GM12801 (cell line): ENCODE measurements around the gene DUSP9.

Experiments used
- TF ChIP-seq, protein P1 (sequence below): IDR thresholded peaks from one replicate; pipeline ENCODE4 v1.5.1; 2011; ENCODE audit warnings: control low read depth; ENCODE audit not compliant: insufficient read length; ENCODE audit errors: extremely low read depth

Gene DUSP9

DNA sequence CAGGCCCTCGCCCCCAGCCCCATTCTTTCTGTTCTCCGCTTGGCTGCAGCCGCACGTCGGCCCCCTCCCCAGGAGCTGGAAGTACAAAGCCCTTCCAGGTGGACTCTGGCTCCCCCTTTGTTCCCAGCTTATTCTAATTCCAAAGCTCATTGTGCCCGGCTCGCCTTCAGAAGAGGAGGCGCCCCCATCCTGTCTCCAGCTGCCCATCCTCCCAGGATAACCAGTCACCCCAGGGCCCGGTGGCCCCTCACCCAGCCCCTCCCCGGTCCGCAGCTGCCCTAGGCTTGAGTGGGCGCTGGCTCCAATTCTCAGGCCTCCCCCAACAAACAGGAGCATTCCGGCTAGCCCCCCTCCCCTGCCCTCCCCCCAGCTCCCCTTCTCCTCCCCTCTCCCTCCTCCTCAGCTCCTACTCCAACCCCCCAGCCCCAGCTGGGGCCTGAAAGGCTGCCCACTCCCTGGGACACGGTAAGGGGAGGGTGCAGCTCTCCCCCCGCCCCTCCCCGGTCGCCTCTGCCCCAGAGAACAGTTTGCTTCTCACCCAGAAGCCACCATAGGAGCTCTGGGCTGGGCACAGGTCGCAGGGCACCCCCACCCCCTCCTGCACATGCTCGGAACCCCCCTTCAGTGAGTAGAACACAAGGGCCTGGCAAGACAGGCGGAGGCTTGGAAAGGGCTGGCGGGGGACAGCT is 37.6 kb downstream of the DUSP9 start:
- TF ChIP-seq, protein P1, sequence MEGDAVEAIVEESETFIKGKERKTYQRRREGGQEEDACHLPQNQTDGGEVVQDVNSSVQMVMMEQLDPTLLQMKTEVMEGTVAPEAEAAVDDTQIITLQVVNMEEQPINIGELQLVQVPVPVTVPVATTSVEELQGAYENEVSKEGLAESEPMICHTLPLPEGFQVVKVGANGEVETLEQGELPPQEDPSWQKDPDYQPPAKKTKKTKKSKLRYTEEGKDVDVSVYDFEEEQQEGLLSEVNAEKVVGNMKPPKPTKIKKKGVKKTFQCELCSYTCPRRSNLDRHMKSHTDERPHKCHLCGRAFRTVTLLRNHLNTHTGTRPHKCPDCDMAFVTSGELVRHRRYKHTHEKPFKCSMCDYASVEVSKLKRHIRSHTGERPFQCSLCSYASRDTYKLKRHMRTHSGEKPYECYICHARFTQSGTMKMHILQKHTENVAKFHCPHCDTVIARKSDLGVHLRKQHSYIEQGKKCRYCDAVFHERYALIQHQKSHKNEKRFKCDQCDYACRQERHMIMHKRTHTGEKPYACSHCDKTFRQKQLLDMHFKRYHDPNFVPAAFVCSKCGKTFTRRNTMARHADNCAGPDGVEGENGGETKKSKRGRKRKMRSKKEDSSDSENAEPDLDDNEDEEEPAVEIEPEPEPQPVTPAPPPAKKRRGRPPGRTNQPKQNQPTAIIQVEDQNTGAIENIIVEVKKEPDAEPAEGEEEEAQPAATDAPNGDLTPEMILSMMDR: no peak

DNA sequence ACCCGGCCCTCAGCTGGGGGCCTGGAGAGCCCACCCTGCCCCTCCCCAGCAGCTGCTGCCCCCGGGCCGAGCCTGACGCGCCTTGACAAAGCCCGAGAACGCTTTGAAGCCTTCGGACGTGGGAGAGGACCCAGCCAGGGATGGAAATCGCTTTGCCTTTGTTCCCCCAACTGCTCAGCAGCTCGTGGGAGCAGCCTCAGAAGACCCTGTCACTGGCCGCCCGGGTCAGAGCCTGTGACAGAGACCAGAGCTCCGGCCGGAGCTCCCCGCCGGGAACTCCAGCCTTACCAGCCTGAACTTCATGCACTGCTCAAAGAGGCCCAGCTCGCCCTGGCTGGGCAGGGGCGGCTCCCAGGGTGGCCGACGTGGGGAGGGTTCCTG is 38.1 kb downstream of the DUSP9 start:
- TF ChIP-seq, protein P1: no peak

DNA sequence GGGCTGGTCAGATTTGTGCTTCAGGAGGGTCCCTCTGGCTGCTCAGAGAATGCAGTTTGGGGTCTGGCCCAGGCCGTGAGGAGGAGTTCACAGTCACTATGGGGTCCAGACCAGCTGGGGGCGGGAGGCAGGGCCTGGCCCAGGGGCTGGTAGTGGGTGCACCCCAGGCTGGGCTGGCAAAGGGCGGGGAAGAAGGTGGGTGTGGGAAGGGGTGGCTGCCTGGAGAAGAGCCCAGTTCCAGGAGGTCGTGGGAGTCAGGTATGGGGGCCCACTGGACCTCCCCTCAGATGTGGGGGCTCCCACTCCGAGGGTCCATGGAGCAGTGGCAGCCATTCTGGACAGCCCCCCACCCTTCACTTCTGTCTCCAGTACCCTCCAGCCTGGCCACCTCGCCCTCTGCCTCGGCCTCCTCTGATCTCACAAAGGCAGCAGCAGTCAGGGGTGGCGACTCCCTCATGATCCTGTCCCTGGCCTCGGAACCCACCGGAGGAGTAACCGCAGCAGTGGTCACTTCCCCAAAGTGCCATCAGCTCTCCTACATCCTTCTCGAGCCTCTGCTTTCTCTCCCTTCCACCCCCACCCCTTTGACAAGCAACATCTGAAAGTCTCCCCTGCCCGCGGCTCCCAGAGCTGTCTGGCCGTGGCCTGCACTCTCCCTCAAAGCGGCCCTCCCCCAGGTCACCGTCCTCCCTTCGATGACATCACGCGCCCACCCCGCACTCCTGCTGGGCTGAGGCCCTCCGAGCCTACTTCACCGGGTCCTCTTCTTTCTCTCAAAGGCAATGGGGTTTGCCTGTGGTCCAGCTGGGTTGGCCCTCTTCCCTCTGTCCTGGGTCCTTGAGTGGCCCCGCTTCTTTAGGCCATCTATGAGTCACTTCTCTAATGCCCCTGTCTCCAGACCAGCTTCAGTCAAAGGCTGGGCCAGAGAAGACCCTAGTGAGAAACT is 39.0 kb downstream of the DUSP9 start:
- TF ChIP-seq, protein P1: no peak

DNA sequence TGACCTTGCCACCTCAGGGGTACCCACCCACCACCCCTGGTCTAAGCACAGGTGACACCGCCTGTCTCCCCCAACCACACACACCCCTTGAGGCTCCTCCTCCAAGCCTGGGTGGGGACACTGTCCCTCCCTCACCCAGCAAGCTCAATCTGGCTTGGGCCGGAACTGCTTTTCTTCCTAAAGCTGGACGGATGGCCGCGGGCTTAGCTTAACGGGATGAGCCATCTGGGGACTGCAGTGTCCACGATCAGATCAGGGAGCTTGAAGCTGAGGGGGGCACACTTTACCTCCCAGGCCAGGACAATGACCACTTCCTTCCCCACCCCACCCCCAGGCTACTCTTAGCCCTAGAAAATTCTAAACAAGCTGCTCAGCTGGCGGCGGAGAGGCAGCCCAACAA is 39.7 kb downstream of the DUSP9 start:
- TF ChIP-seq, protein P1: no peak

DNA sequence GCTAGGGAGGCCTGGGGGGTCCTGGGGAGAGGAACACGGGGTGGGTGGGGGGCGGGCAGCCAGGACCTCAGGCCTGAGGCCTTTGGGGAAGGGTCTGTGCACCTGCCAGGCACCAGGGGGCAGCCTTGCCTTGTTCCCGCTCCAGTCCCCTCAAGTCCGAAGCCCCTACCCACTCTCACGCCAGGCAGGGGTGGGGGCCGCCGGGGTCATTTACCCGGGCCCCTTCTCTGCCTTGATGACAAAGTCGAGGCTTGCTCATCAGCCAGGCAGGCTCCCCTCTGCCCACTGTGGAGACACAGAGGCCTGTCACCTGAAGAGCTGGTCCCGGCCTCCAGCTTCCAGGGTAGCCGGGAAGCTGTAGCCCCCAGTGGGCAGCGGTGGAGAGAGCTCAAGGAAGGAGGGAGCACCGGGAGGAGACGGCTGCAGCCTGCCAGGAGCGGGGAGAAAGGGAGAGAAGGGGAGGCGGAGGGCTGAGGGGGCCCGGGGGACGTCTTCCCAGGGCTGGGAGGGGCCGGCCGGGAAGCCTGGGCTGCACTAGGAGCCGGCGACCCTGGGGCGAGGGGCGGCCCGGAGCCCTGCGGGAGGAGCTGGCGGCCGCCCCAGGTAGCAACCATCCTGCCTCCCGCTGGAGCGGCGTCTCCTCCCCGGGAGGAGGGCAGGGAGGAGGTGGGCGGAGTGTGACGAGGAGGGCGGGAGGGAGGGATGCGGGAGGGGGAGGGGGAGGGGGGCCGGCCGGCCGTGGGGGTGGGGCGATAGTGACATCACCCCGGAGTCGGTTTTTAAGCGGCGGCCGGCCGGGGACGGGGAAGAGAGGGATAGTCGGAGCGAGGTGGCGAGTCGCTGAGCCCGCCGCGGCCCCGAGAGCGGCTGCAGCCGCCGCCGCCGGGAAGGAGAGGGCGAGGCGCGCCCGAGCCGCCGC is 40.4 kb downstream of the DUSP9 start, which contains the start of gene SLC6A8:
Gene SLC6A8 (plus strand): TSS at position 806 of the 919 bp plus-strand sequence. CDS start 649 bp downstream, outside the sequence.
- TF ChIP-seq, protein P1: no peak

DNA sequence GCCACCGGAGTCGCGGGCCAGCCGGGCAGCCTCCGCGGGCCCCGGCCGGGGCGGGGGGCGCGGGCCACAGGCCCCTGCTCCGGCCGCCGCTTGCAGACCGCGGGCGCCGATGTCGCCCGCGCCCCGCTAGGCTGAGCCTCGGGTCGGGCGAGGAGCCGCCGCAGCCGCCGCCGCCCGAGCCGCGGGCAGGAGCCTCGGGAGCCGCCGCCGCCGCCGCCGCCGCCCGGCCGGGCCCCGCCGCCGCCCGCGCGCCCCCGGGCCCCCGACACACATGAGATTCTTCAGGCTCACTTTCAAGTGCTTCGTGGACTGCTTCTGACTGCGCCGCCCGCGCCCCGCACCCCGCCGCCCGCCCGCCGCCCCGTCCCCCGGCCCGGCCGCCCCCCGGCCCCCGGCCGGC is 41.1 kb downstream of the DUSP9 start:
- TF ChIP-seq, protein P1: no peak
